Gastrocnemius medialis (tissue), 4 donors: ENCODE results near the gene IER5.

Source experiments
- CTCF ChIP-seq, 5 experiments: fragments of 450-650 bp in 3 of 5; fragments of 200-600 bp in 2 of 5; sonication (generic) in 2 of 5; IDR thresholded peaks in 4 of 5; conservative IDR thresholded peaks in 1 of 5; 1 replicate in 4 of 5; 2 replicates in 1 of 5; pipeline ENCODE4 v1.5.1; 2016 to 2019; ENCODE audit warnings: antibody characterized with exemption in 5 of 5, mild to moderate bottlenecking in 3 of 5, moderate library complexity in 3 of 5
- POLR2A ChIP-seq, 2 donors: fragments of 450-650 bp; IDR thresholded peaks; one replicate each; pipeline ENCODE4 v1.6.1; 2017; ENCODE audit warnings: antibody characterized with exemption in 2 of 2, mild to moderate bottlenecking in 2 of 2, moderate library complexity in 2 of 2

GRCh38 chr1:181079920-181080319 lies 8.6 kb upstream of the IER5 start:
- no peak for TF ChIP-seq POLR2A (IDR thresholded peaks at IDR 0.05)
- TF ChIP-seq CTCF (IDR thresholded peaks at IDR 0.05 in 4 of 5, conservative IDR thresholded peaks at IDR 0.05 in 1 of 5) = no peak
